ENCODE results near the gene SLC17A8.
"Not testable (repeated sequence)": the region's sequence is repeated elsewhere in the genome, so short reads cannot be mapped to it uniquely, and the experiment has no call there.

SLC17A8 gene

GRCh38 chr12:100372853-100373640 lies 16.2 kb downstream of the SLC17A8 start:
- no peak for DNase-seq

GRCh38 chr12:100375038-100375735 lies 18.3 kb downstream of the SLC17A8 start:
- DNase-seq, result no peak

- no peak for DNase-seq
These were observed 19.3 kb downstream of the SLC17A8 start for GRCh38 chr12:100376161-100376560.

GRCh38 chr12:100381379-100381778 lies 24.5 kb downstream of the SLC17A8 start:
- no peak for DNase-seq

- DNase-seq, result no peak
These were observed 25.5 kb downstream of the SLC17A8 start for GRCh38 chr12:100382338-100382737.

- DNase-seq, result no peak
These were observed 27.0 kb downstream of the SLC17A8 start for GRCh38 chr12:100383586-100384558.

- DNase-seq, result no peak
These were observed 27.7 kb downstream of the SLC17A8 start for GRCh38 chr12:100384559-100384935.

- DNase-seq, result no peak
These were observed 31.5 kb downstream of the SLC17A8 start for GRCh38 chr12:100388382-100388781.

- no peak for DNase-seq
These were observed 35.0 kb downstream of the SLC17A8 start for GRCh38 chr12:100391856-100392255.

- DNase-seq, result no peak
These were observed 36.3 kb downstream of the SLC17A8 start for GRCh38 chr12:100393200-100393599.

GRCh38 chr12:100395811-100396210 lies 38.9 kb downstream of the SLC17A8 start:
- DNase-seq, result no peak

GRCh38 chr12:100398307-100398706 lies 41.4 kb downstream of the SLC17A8 start:
- DNase-seq, result no peak

- DNase-seq, result no peak
These were observed 42.2 kb downstream of the SLC17A8 start for GRCh38 chr12:100399095-100399494.

- no peak for DNase-seq
These were observed 44.8 kb downstream of the SLC17A8 start for GRCh38 chr12:100401660-100402059.

GRCh38 chr12:100402763-100403162 lies 45.9 kb downstream of the SLC17A8 start:
- DNase-seq, result no peak

- DNase-seq, result no peak
These were observed 46.6 kb downstream of the SLC17A8 start for GRCh38 chr12:100403446-100403845.

GRCh38 chr12:100404769-100405407 lies 48.0 kb downstream of the SLC17A8 start:
- no peak for DNase-seq

- DNase-seq, result no peak
These were observed 56.1 kb downstream of the SLC17A8 start for GRCh38 chr12:100413001-100413400.

- no peak for DNase-seq
These were observed 57.9 kb downstream of the SLC17A8 start for GRCh38 chr12:100414739-100415138.

- DNase-seq, result no peak
These were observed 65.8 kb downstream of the SLC17A8 start for GRCh38 chr12:100422646-100423045.

- DNase-seq, result no peak
These were observed 69.3 kb downstream of the SLC17A8 start for GRCh38 chr12:100426145-100426544.

GRCh38 chr12:100427078-100427477 lies 70.2 kb downstream of the SLC17A8 start:
- no peak for DNase-seq

GRCh38 chr12:100430251-100430650 lies 73.4 kb downstream of the SLC17A8 start:
- DNase-seq, result not testable (repeated sequence)
